ENCODE measurements around the gene GABBR2. TPM values are rescaled to one million over a fixed set of nuclear protein-coding genes. Genes with fewer than 3 reads are reported as not detected.

GABBR2 gene
- total RNA-seq, 2 experiments from 2014 or later = not detected

DNA sequence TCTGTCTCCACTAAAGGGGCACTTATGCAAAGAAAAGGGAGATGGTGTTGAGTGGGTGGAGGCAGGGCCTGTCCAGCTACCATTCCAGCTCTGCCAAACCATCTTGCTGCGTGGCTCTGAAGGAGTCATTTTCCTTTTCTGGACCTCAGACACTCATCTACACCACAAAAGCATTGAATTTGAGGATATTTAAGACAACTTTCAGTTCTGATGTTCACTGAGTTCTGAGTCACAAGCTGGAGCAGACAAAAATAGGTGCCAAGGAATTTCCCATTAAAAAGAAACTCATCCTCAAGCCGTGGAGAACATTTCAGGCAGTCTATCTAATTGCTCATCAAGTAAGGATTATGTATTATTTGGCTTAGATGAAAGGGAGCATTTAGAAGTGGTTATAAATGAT lies 258.2 kb downstream of the GABBR2 start:
- CTCF ChIA-PET = no interaction called here

DNA sequence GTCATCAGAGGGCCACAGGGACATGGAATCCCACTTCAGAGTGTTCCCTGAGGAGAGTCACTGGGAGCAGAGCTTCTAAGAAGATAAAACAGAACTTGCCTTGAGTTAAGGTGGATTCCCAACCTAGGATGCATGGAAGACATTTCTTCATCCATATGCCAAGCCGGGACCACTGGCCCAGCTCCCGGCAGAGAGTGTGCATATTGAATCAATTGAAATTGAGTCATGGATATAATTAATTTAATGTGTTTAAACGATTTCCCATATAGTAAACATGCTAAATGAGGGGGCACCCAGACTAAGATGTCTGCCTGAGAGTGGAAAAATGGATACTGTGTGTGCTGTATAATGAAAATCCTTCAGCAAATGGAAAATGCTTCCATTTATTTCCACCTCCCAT lies 258.9 kb downstream of the GABBR2 start:
- no peaks in the 10 kb centered on the region for H3K4me1 Mint-ChIP-seq
- POLR2A ChIA-PET = no interaction called here
- ATAC-seq (no peak), DNase-seq (no peak)
- H3K4me3 Mint-ChIP-seq = no peak overlapping the region
- no peak overlapping the region for H3K27ac Mint-ChIP-seq
- no peaks in the 10 kb centered on the region for H3K36me3 Mint-ChIP-seq (ENCODE audit: low read depth)
- no peaks in the 10 kb centered on the region for H3K9me3 Mint-ChIP-seq (ENCODE audit: low read depth)
- H3K27me3 Mint-ChIP-seq = peaks cover 8% of the 10 kb centered on the region
- intact Hi-C loops (cut with DNase I, micrococcal nuclease) = no loop called here
- CTCF ChIA-PET = no interaction called here

More for the DNA sequence above, 258.2 kb downstream of the GABBR2 start:
- intact Hi-C loops (cut with DNase I, micrococcal nuclease) = no loop called here
- Mint-ChIP-seq H3K27ac (no peak overlapping the region), H3K36me3 (ENCODE audit: low read depth) (no peaks in the 10 kb centered on the region), H3K4me3 (no peak overlapping the region), H3K27me3 (peaks cover 8% of the 10 kb centered on the region), H3K9me3 (ENCODE audit: low read depth) (no peaks in the 10 kb centered on the region), H3K4me1 (no peaks in the 10 kb centered on the region)
- ATAC-seq (no peak), DNase-seq (no peak)
- POLR2A ChIA-PET = no interaction called here

DNA sequence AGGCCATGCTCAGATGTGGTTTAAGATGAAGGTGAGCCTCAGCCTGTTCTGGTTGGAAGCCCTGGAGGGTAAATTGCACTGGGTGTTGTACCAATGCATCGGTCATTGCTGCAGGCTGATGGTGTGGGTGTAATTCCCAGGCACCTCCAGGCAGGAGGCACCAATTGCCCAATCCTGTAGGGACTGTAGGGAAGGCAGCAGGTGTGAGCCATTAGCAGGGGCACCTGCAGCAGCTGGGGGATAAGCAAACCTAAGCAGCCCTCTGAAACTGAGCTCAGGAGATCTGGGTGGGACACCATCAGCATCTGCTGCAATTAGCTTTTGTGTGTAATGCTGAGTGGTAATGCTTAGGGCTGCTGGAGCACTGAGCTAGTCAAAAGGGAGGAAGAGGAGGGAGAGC lies 263.2 kb downstream of the GABBR2 start:
- H3K4me1 Mint-ChIP-seq = no peaks in the 10 kb centered on the region
- peaks cover 3% of the 10 kb centered on the region for H3K27me3 Mint-ChIP-seq
- CTCF ChIA-PET = no interaction called here
- DNase-seq = no peak
- no peak overlapping the region for H3K27ac Mint-ChIP-seq
- ATAC-seq = no peak
- intact Hi-C loops (cut with DNase I, micrococcal nuclease) = no loop called here
- POLR2A ChIA-PET = no interaction called here
- no peaks in the 10 kb centered on the region for H3K36me3 Mint-ChIP-seq (ENCODE audit: low read depth)
- no peaks in the 10 kb centered on the region for H3K9me3 Mint-ChIP-seq (ENCODE audit: low read depth)
- no peak overlapping the region for H3K4me3 Mint-ChIP-seq

DNA sequence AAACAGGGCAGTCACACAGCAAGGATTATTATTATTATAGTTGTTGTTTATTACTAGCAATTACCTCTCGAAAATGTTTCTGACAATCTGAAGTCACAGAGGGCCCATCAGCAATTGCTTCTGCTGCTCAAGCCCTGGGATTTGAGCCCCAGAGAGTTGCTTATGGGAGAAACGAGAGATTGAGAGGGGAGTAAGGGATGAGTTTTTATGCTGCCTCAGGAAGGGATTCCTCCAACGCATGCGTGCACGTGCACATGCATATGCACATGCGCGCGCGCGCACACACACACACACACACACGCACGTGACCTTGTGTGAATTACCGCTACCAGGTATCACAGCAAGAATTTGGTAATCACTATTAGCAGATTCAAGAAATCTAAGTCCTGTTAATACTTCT lies 264.1 kb downstream of the GABBR2 start:
- ChIA-PET CTCF (no interaction called here), POLR2A (no interaction called here)
- DNase-seq (no peak), ATAC-seq (no peak)
- no peak overlapping the region for H3K27ac Mint-ChIP-seq
- H3K27me3 Mint-ChIP-seq = peaks cover 3% of the 10 kb centered on the region
- no peak overlapping the region for H3K4me3 Mint-ChIP-seq
- H3K4me1 Mint-ChIP-seq = no peaks in the 10 kb centered on the region
- intact Hi-C loops (cut with DNase I, micrococcal nuclease) = no loop called here
- H3K9me3 Mint-ChIP-seq (ENCODE audit: low read depth) = no peaks in the 10 kb centered on the region
- H3K36me3 Mint-ChIP-seq (ENCODE audit: low read depth) = no peaks in the 10 kb centered on the region

DNA sequence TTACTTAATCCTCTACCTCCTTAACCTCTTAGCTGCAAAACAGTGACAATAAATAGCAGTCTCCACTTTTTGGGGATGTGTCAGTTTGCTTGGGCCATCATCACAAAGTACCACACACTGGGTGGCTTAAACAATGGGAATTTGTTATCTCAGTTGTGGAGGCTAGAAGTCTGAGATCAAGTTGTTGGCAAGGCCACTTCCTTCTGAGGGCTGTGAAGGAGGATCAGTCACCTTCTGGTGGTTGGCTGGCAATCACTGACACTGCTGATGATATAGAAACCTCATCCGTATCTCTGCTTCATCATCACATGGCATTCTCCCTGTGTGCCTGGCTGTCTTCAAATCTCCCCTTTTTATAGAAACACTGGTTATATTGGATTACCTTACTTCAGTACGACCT lies 266.2 kb downstream of the GABBR2 start:
- Mint-ChIP-seq H3K9me3 (ENCODE audit: low read depth) (no peaks in the 10 kb centered on the region), H3K27ac (no peak overlapping the region), H3K36me3 (ENCODE audit: low read depth) (no peaks in the 10 kb centered on the region), H3K4me1 (no peaks in the 10 kb centered on the region), H3K4me3 (no peak overlapping the region), H3K27me3 (peaks cover 3% of the 10 kb centered on the region)
- POLR2A ChIA-PET = no interaction called here
- DNase-seq = no peak
- ATAC-seq = no peak
- CTCF ChIA-PET = interaction anchor here (0.6 to 0.7 kb wide), 2 partner anchors 156 to 236 kb away, joined by 3 to 4 read pairs; no protein-coding TSS in a partner anchor
- intact Hi-C loops (cut with DNase I, micrococcal nuclease) = no loop called here

DNA sequence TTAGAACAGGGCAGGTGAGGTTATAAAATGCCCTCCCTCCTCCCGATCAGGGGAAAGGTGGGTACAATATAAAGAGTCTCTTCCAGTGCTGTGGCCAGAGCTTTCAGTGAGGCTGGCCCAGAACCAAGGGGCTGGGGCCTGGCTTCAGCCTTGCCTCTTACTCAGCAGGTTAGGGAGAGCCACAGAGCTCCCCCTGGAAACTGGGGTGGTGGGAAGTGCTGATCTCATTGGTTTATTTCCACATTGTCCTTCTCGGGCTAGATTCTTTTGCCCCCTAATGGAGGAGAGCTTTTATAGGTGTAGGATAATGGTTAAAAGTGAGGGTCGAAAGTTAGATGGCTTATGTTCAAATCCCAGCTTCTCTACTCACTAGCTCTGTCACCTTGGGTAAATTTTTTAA lies 266.6 kb downstream of the GABBR2 start:
- Mint-ChIP-seq H3K9me3 (ENCODE audit: low read depth) (no peaks in the 10 kb centered on the region), H3K4me3 (no peak overlapping the region), H3K27ac (no peak overlapping the region), H3K36me3 (ENCODE audit: low read depth) (no peaks in the 10 kb centered on the region), H3K27me3 (peaks cover 1% of the 10 kb centered on the region), H3K4me1 (no peaks in the 10 kb centered on the region)
- ATAC-seq = no peak
- CTCF ChIA-PET = interaction anchor here (0.6 to 0.7 kb wide), 2 partner anchors 156 to 236 kb away, joined by 3 to 4 read pairs; no protein-coding TSS in a partner anchor
- DNase-seq = no peak
- POLR2A ChIA-PET = no interaction called here
- intact Hi-C loops (cut with DNase I, micrococcal nuclease) = no loop called here

DNA sequence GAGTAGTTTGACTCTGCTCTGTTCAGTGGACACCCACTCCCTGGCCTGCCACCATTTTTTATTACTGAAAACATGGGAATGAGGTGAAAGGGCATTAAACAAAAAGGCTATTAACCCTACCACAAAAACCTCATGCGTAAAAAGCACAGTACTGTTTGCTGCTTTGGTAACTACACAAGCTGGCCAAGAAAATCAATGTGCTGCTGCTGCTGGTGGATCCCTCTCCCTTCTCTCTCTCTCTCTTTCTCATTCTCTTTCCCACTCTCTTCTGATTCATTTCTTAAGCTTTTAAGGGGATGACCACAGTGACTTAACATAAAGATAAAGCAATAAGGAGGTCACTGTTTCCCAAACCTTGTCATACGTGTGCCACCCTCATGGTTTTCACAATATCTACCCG lies 270.1 kb downstream of the GABBR2 start:
- H3K27me3 Mint-ChIP-seq = peaks cover 1% of the 10 kb centered on the region
- no peaks in the 10 kb centered on the region for H3K9me3 Mint-ChIP-seq (ENCODE audit: low read depth)
- DNase-seq (no peak), ATAC-seq (no peak)
- no peak overlapping the region for H3K27ac Mint-ChIP-seq
- POLR2A ChIA-PET = no interaction called here
- H3K36me3 Mint-ChIP-seq (ENCODE audit: low read depth) = no peaks in the 10 kb centered on the region
- H3K4me1 Mint-ChIP-seq = no peaks in the 10 kb centered on the region
- H3K4me3 Mint-ChIP-seq = no peak overlapping the region
- CTCF ChIA-PET = no interaction called here
- intact Hi-C loops (cut with DNase I, micrococcal nuclease) = no loop called here

DNA sequence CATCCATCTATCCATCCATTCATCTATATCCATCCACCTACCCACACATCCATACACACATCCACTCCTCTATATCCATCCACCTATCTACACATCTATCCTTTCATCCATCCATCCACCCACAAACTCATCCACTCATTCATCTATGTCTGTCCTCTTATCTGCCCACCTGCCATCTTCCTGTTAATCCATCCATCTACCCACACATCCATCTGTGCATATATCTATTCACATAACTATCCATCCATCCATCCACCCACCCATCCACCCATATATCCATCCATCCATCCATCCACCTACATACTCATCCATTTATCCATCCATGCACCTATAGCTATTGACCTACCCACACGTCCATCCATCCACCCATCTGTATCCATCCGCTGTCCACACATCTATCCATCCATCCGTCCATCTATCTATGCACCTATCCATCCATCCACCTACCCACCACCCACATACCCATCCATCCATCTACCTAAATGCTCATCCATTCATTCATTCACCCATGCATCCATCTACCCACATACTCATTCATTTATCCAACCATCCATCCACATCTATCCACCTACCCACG lies 271.2 kb downstream of the GABBR2 start:
- ATAC-seq = no peak

DNA sequence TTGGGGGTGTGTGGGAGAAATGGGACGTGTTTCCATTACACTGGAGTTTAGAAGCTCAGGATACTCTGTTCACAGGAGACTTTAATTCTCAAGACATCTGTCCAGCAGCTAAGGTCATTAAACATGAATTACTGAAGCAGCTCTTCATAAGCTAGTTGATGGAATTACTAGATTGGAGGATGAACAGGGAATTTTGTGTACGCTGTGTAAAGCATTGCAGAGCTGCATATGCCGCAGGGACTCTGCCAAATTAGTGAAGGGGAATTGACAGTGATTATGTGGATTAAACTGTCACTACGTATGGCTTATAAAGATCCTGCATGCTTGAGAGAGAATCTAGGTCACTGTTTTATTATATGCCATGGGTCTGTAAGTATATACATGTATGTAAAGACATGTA lies 275.8 kb downstream of the GABBR2 start:
- no peak for DNase-seq
- H3K4me1 Mint-ChIP-seq = no peaks in the 10 kb centered on the region
- ChIA-PET POLR2A (no interaction called here), CTCF (no interaction called here)
- no peak for ATAC-seq
- no peak overlapping the region for H3K27ac Mint-ChIP-seq
- intact Hi-C loops (cut with DNase I, micrococcal nuclease) = no loop called here
- no peaks in the 10 kb centered on the region for H3K36me3 Mint-ChIP-seq (ENCODE audit: low read depth)
- no peaks in the 10 kb centered on the region for H3K9me3 Mint-ChIP-seq (ENCODE audit: low read depth)
- H3K27me3 Mint-ChIP-seq = no peaks in the 10 kb centered on the region
- no peak overlapping the region for H3K4me3 Mint-ChIP-seq

More for the DNA sequence above, 271.2 kb downstream of the GABBR2 start:
- no peak overlapping the region for H3K4me3 Mint-ChIP-seq
- H3K27me3 Mint-ChIP-seq = peaks cover 1% of the 10 kb centered on the region
- no peaks in the 10 kb centered on the region for H3K36me3 Mint-ChIP-seq (ENCODE audit: low read depth)
- CTCF ChIA-PET = no interaction called here
- H3K27ac Mint-ChIP-seq = no peak overlapping the region
- intact Hi-C loops (cut with DNase I, micrococcal nuclease) = no loop called here
- H3K9me3 Mint-ChIP-seq (ENCODE audit: low read depth) = no peaks in the 10 kb centered on the region
- no peak for DNase-seq
- POLR2A ChIA-PET = no interaction called here
- no peaks in the 10 kb centered on the region for H3K4me1 Mint-ChIP-seq

DNA sequence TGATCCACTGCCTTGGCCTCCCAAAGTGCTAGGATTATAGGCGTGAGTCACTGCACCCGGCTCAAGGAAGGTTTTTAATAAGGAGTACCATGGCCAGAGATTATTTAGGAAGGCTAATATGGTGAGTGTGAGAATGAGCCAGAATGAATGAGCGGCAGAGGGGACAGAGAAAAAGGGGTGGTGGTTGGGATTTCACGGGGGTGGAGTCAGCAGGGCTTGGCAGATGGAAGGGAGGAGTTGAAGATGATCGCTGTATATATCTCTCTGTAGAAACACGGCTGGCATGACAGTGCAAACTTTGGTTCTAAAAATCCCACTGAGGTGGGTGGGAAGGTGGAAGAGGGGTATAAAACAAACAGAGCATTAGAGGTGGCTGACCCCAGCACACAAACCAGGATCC lies 276.6 kb downstream of the GABBR2 start:
- Mint-ChIP-seq H3K27me3 (no peaks in the 10 kb centered on the region), H3K9me3 (ENCODE audit: low read depth) (no peaks in the 10 kb centered on the region), H3K27ac (no peak overlapping the region), H3K36me3 (ENCODE audit: low read depth) (no peaks in the 10 kb centered on the region), H3K4me3 (no peak overlapping the region), H3K4me1 (no peaks in the 10 kb centered on the region)
- intact Hi-C loops (cut with DNase I, micrococcal nuclease) = no loop called here
- ATAC-seq = no peak
- POLR2A ChIA-PET = no interaction called here
- no peak for DNase-seq
- CTCF ChIA-PET = no interaction called here

DNA sequence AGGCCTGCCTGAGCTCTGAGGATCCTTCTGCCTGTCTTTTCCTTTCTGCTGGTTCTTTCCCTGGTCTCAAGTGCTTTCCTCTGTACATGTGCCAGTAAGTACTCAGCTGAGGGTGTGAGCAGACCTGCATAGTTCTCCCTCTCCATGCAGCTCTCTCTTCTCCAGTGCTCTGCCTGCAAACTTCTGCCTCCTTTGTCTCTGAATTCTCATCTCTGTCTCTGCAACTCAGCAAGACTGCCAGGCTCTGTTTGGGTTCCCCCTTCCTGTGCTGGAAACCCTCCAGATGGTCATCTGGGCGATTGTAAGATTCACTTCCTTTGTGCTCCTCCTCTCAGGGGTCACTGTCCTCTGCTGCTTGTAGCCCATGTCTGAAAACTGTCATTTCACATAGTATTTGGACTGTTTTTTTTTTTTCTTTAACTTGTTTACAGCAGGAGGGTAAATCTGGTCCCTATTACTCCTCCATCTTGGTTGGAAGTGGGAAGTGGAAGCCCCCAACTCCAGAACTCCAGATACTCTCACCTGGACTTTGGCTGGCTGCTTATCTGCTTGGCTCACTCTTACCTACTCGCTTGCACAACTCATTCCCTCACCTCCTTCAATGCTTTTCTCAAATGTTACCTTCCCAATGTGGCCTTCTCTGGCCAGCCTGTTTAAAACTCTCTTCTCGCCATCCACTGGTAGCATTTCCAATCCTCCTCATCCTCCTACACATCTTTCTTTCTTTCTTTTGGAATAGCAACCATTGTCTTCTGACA lies 278.0 kb downstream of the GABBR2 start:
- Mint-ChIP-seq H3K27ac (no peak overlapping the region), H3K36me3 (ENCODE audit: low read depth) (no peaks in the 10 kb centered on the region), H3K4me3 (no peak overlapping the region), H3K27me3 (no peaks in the 10 kb centered on the region), H3K4me1 (no peaks in the 10 kb centered on the region), H3K9me3 (ENCODE audit: low read depth) (no peaks in the 10 kb centered on the region)
- DNase-seq (no peak), ATAC-seq (no peak)
- ChIA-PET POLR2A (no interaction called here), CTCF (interaction anchor here (0.5 kb wide), 1 partner anchor 22 kb away, joined by 5 read pairs; no protein-coding TSS in a partner anchor)
- intact Hi-C loops (cut with DNase I, micrococcal nuclease) = no loop called here

DNA sequence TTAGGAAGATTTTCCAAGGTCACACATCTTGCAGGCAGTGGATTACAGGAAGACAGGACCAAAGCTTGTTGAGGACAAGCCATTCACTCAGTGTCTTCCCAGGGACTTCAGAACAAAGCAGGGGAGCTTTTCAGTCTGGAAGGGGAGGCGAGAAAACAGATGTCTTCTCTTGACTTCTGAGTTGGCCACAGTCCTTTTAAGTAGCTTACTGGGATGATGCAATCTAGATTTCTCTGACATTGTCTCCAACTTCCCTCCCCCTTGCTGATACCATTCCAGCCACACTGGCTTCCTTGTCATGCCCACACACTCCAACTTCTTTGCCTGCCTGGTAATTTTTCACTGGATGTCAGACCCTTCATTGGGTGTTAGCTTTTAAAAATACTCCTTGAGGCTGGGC lies 279.1 kb downstream of the GABBR2 start:
- no peak overlapping the region for H3K4me3 Mint-ChIP-seq
- intact Hi-C loops (cut with DNase I, micrococcal nuclease) = no loop called here
- ChIA-PET CTCF (no interaction called here), POLR2A (no interaction called here)
- H3K27me3 Mint-ChIP-seq = no peaks in the 10 kb centered on the region
- no peak overlapping the region for H3K27ac Mint-ChIP-seq
- no peaks in the 10 kb centered on the region for H3K9me3 Mint-ChIP-seq (ENCODE audit: low read depth)
- H3K4me1 Mint-ChIP-seq = no peaks in the 10 kb centered on the region
- DNase-seq (no peak), ATAC-seq (no peak)
- H3K36me3 Mint-ChIP-seq (ENCODE audit: low read depth) = no peaks in the 10 kb centered on the region

Measured in activated CD4-positive, alpha-beta T cell treated with anti-CD3 and anti-CD28 coated beads for 36 hours (primary cell).